Osteocyte (in vitro differentiated cells): ENCODE results near the gene PARPBP. TPM values are rescaled to one million over a fixed set of nuclear protein-coding genes. Genes with fewer than 3 reads are reported as not detected.

Source experiments
- DNase-seq: peaks from one replicate; pipeline ENCODE4 v3.0.0; 2021; ENCODE audit warnings: mixed read lengths; ENCODE audit not compliant: unreplicated experiment; ENCODE audit errors: extremely low spot score
- H3K27ac Mint-ChIP-seq: one replicate; pipeline ENCODE4 v1.8.0; 2021; ENCODE audit warnings: mild to moderate bottlenecking, mixed read lengths; ENCODE audit not compliant: unreplicated experiment
- H3K27me3 Mint-ChIP-seq: one replicate; pipeline ENCODE4 v1.8.0; 2021; ENCODE audit warnings: mixed read lengths; ENCODE audit not compliant: unreplicated experiment
- H3K36me3 Mint-ChIP-seq: one replicate; pipeline ENCODE4 v1.8.0; 2021; ENCODE audit warnings: mixed read lengths; ENCODE audit not compliant: unreplicated experiment
- H3K4me1 Mint-ChIP-seq: one replicate; pipeline ENCODE4 v1.8.0; 2021; ENCODE audit warnings: mixed read lengths; ENCODE audit not compliant: unreplicated experiment
- H3K4me3 Mint-ChIP-seq: one replicate; pipeline ENCODE4 v1.8.0; 2021; ENCODE audit warnings: mild to moderate bottlenecking, moderate library complexity, mixed read lengths; ENCODE audit not compliant: unreplicated experiment
- H3K9me3 Mint-ChIP-seq: one replicate; pipeline ENCODE4 v1.8.0; 2021; ENCODE audit warnings: mixed read lengths; ENCODE audit not compliant: unreplicated experiment
- CTCF ChIP-seq: fragments of 200-600 bp; sonication (generic); IDR thresholded peaks from 2 replicates; pipeline ENCODE4 v1.5.0; 2021; ENCODE audit warnings: antibody characterized with exemption, mild to moderate bottlenecking, moderate library complexity
- total RNA-seq: library from RNA; stranded (reverse); gene quantifications from 2 replicates; pipeline ENCODE4 v1.2.1, GENCODE V29; 2021

Gene PARPBP
- total RNA-seq, 1 donor from 2014 or later: 5.1 TPM

DNA sequence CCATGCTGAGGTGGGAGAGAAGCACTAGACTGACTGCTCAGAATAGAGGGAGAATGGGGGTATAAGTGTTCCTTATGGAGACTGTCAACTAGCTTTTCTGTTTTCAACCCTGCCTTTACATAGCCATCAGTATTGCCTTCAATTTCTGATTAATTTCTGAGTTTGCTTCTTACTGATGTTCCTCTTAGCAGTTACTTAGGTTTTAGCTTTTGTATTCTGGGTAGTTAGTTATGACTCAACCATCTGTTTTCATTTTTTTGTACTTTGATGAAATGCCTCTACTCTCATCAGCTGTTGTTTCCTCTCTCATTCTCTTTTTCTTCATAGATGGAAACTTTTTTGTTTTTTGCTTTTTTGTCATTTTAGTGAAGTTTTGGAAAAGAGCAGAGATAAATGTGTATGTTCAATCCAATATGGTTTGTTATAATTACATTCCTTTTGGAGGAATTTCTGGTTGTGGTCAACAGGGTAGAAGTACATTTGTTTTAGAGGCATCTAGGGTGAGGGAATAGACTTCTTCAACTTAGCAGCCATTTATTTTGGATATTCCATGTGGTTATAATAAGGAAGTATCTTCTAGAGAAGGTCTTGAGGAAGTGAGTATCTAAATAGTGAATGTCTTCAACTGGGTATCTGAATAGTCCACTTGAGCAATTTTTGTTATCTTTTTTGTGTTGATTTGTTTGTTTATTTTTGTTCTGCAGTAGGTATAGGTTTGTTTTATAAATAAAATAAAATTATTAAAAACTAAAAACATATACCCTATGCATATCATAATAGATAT is 48.0 kb downstream of the PARPBP start:
- Mint-ChIP-seq H3K36me3 (no peaks in the 10 kb centered on the region), H3K4me3 (no peak overlapping the region), H3K4me1 (peaks cover 18% of the 10 kb centered on the region), H3K9me3 (no peaks in the 10 kb centered on the region), H3K27me3 (no peaks in the 10 kb centered on the region), H3K27ac (peak overlapping the region; percentile 0)
- DNase-seq: no peak
- TF ChIP-seq CTCF: no peak

DNA sequence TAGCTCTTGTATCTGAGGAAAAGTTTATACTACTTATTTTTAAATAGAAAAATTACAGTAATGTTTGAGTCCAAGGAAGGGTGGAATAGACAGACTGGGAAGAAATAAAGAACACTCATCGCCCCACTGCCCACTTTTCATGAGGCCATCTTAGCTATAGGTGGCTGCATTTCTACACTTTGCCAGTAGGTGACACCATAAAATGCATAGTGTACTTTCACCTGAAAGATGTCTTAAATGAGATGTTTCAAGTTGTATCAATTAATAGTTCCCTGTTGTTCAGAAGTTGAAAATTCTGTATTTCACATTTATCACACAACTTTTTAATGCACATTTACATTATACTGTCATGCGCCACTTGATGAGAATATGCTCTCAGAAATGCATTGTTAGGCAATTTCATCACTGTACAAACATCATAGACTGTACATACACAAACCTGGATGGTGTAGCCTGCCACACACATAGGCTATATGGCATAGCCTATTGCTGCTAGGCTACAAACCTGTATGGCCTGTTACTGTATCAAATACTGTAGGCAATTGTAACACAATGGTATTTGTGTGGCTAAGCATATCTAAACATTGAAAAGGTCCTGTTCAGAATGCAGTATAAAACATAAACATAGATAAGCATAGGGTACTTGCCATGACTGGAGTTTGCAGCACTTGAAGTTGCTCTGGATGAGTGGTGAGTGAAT is 50.1 kb downstream of the PARPBP start:
- no peaks in the 10 kb centered on the region for H3K36me3 Mint-ChIP-seq
- peak; percentile 59 for TF ChIP-seq CTCF
- H3K4me1 Mint-ChIP-seq: peaks cover 18% of the 10 kb centered on the region
- H3K9me3 Mint-ChIP-seq: no peaks in the 10 kb centered on the region
- no peak for DNase-seq
- no peaks in the 10 kb centered on the region for H3K27me3 Mint-ChIP-seq
- H3K4me3 Mint-ChIP-seq: no peak overlapping the region
- H3K27ac Mint-ChIP-seq: no peak overlapping the region

- DNase-seq: no peak
- Mint-ChIP-seq H3K4me3 (no peak overlapping the region), H3K27ac (peak overlapping the region; percentile 77), H3K4me1 (peaks cover 18% of the 10 kb centered on the region), H3K27me3 (no peaks in the 10 kb centered on the region), H3K9me3 (no peaks in the 10 kb centered on the region), H3K36me3 (no peaks in the 10 kb centered on the region)
- TF ChIP-seq CTCF: no peak
Measured at GRCh38 chr12:102171951-102172350, 52.0 kb downstream of the PARPBP start.

- Mint-ChIP-seq H3K27ac (peak overlapping the region; percentile 77), H3K4me1 (peaks cover 15% of the 10 kb centered on the region), H3K4me3 (no peak overlapping the region), H3K36me3 (no peaks in the 10 kb centered on the region), H3K27me3 (no peaks in the 10 kb centered on the region), H3K9me3 (no peaks in the 10 kb centered on the region)
- TF ChIP-seq CTCF: no peak
- DNase-seq: no peak
Measured at GRCh38 chr12:102172436-102172835, 52.5 kb downstream of the PARPBP start.

DNA sequence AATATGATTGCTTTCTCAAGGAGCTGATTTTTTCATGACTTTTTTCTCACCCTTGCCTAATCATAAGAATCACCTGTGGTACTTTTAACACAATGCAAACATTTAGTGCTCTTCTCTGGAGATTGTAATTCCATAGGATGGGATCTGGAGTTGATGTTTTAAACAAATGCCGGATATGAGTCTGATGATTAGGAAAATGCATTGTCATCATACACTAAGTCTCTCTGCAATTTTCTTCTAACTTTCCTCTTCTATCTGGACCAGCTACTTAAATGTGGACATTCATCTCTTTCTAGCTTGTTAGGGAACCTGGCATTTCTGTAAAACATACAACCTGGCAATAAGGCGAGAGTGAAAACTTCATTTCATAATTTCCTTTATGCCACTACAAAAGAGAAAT is 54.1 kb downstream of the PARPBP start:
- TF ChIP-seq CTCF: no peak
- H3K27ac Mint-ChIP-seq: no peak overlapping the region

More for the DNA sequence above, 54.1 kb downstream of the PARPBP start:
- Mint-ChIP-seq H3K4me3 (no peak overlapping the region), H3K9me3 (no peaks in the 10 kb centered on the region), H3K4me1 (peaks cover 7% of the 10 kb centered on the region), H3K36me3 (no peaks in the 10 kb centered on the region), H3K27me3 (no peaks in the 10 kb centered on the region)
- no peak for DNase-seq
